ENCODE results near the gene BRAP.
"Not testable (repeated sequence)": the region's sequence is repeated elsewhere in the genome, so short reads cannot be mapped to it uniquely, and the experiment has no call there.

BRAP gene

DNA sequence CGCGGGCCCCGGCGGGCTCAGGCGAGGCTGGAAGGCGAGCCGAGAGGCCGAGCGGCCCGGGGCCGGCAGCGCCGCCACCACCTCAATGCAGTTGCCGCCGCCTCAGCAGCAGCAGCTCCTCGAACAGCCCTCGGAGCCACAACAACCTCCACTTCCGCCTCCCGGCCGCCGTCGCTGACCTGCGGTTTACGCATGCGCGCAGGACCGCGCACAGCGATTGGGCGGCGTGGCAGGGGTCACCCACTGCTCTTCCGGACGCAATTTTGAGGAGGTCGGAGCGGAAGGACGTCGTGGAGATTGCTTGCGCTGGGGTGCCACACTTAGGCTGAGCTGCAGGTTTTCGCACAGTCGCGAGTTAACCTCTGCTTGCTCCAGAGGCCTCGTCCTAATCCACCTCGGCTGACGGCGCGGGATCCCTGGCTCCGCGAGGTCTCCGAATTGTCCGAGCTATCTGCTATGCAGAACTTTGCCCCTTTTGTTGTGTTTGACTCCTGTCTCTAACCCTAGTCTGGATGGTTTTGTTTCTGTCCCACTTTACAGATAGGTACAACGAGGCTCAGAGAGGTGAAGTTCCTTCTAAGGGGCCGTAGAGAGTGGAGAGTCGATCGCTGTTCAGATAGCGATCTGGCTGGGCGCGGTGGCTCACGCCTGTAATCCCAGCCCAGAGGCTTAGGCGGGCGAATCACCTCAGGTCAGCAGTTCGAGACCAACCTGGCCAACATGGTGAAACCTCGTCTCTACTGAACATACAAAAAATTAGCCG is at the start of gene BRAP, which contains the start of gene ACAD10:
TSS of gene BRAP (minus strand) at position 146 of the 763 bp plus-strand sequence. CDS start 164 bp downstream, outside the sequence.
TSS of gene ACAD10 (plus strand) at position 243 of the 763 bp plus-strand sequence. CDS start 6,657 bp downstream, outside the sequence.
- DNase-seq, result peak; percentile 95

DNA sequence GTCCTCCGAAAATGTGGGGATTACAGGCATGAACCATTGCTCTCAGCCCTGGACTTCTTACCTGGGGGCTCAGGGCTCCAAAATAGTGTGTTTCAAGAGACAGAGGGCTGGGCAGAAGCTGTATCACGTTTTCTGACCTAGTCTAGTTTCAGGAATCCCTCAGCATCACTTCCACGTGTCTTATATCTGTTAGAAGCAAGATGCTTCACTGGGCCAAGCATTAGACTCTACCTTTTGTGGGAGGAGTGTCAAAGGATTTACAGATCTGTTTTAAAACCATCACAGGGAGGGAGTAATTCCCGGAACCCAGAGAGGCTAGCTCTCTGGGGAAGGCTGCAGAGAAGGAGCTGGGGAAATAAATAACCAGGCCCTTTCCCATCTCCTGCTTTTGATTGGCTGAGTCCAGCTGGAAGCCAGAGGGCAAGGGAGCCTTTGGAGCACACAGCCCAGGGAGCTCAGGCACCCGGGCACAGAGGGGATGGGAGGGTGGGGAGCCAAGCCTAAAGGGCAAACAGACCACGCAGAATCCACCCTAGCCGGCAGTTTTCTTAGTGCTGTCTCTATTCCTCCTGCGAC is 47.7 kb upstream of the BRAP start:
- DNase-seq, result no peak

DNA sequence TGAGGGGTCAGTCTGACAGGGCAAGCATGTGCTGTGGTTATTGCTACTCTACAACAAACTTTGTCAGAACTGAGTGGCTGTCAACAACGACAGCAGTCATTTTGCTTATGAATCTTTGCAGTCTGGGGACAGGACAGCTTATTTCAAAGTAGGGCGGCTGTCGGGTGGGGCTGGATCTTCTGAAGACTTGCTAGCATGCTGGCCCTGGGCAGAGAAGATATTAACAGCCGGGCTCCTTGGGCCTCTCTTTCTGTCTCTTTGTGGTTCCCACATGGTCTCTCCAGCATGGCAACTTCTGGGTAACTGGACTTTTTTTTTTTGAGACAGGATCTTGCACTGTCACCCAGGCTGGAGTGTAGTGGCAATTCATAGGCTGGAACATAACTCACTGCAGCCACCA is 47.0 kb upstream of the BRAP start:
- DNase-seq, result no peak

DNA sequence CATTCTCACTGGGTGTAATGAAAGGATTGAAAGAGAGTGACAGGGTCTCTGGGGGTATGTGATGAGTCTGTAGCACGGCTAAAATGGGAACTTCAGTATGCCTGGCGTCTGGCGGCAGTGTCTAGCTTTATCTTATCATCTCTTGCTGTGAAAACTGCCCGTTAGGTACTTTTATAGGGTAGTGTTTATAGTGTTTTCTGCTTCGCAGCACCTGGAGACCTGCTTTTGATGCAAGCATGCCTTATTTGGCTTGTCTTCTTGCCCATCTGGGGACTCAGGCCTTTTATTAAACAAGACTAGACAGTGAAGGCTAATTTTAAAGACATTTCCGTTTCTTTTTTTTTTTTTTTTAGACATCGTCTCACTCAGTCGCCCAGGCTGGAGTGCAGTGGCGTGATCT is 44.7 kb upstream of the BRAP start:
- DNase-seq, result no peak

- no peak for DNase-seq
Observed at GRCh38 chr12:111728795-111729194, 43.0 kb upstream of the BRAP start.

GRCh38 chr12:111723646-111724360 is 38.0 kb upstream of the BRAP start:
- DNase-seq, result not testable (repeated sequence)

GRCh38 chr12:111720457-111720856 is 34.7 kb upstream of the BRAP start:
- no peak for DNase-seq

GRCh38 chr12:111719316-111719715 is 33.6 kb upstream of the BRAP start:
- DNase-seq, result not testable (repeated sequence)

DNA sequence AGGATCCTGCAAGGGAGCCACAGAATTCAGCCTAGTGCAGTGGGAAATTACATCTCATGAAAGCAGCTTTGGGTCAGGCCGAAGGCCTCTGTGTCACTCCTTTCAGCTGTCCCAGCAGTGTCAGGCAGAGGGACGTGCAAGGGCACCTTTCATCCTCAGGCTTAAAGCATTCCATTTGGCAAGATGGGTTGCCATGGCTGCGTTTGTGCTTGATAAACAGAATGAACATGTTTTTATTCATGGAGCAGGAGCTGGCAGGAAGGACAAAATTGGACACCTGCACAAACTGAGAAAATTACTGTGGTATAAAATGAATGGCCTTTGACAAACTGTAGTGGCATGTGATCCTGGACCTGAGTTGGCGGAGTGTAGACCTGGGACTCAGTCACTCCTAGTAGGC is 29.5 kb upstream of the BRAP start:
- DNase-seq, result no peak

- DNase-seq, result no peak
Observed at GRCh38 chr12:111706145-111706544, 20.4 kb upstream of the BRAP start.

GRCh38 chr12:111705672-111706071 is 19.9 kb upstream of the BRAP start:
- DNase-seq, result no peak

DNA sequence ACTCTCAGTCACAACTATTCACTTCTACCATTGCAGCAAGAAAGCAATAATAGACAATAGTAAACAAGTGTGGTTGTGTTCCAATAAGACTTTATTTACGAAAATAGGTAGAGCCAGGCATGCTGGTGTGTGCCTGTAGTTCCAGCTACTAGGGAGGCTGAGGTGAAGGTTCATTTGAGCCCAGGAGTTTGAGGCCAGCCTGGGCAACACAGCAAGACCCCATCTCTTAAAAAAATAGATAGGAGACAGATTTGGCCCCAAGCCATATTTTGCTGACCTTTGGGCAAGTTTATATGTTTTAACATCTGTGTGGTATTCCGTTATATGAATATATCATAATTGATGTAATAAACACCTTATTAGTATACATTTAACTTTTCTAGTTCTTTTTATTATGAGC is 14.2 kb upstream of the BRAP start:
- no peak for DNase-seq

- DNase-seq, result no peak
Observed at GRCh38 chr12:111693818-111694217, 8.1 kb upstream of the BRAP start.

GRCh38 chr12:111692575-111693210 is 6.9 kb upstream of the BRAP start:
- no peak for DNase-seq

- no peak for DNase-seq
Observed at GRCh38 chr12:111691262-111691661, 5.5 kb upstream of the BRAP start.

- DNase-seq, result no peak
Observed at GRCh38 chr12:111687952-111688351, 2.2 kb upstream of the BRAP start.

DNA sequence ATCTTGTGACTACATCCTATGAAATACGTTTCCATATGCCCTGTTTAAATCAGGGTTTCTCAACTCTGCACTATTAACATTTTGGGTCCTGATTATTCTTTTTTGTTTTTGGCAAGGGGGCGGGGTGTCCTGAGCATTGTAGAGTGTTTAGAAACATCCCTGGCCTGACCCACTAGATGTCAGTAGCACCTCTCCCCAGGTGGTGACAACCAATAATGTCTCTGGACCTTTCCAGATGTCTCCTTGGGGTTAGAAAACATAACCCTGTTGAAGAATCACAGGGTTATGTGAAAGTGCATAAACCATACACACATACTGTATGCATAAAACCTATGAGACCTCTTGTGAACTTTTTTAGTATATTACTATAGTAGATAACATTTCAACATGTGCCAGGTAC is 1.5 kb upstream of the BRAP start:
- DNase-seq, result no peak

GRCh38 chr12:111686574-111687105 is 884 bp upstream of the BRAP start:
- DNase-seq, result no peak

- DNase-seq, result no peak
Observed at GRCh38 chr12:111685322-111685810, 390 bp downstream of the BRAP start.

DNA sequence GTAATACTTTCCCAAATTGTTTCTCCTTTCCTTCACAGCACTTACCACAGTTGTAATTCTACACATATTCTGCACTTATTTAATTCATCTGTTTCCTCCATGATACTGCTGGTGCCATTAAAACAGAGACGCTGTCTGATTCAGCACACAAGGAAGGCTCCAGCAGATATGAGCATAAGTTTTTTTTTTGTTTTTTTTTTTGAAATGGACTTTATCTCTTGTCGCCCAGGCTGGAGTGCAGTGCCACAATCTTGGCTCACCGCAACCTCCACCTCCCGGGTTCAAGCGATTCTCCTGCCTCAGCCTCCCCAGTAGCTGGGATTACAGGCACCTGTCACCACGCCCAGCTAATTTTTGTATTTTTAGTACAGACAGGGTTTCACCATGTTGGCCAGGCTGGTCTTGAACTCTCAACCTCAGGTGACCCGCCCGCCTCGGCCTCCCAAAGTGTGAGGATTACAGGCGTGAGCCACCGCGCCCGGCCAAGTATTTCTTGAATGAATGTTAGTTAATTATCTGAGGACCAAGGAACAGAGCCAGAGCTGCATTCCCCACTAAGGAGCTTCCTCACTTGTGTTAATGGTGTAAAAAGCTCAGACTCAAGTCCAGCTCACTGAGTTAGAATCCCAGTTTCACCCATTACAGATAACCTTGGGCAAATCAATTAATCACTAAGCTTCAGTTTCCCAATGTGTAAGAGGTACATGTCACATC is 1.1 kb downstream of the BRAP start:
- not testable (repeated sequence) for DNase-seq

- DNase-seq, result no peak
Observed at GRCh38 chr12:111677186-111677585, 8.6 kb downstream of the BRAP start.

GRCh38 chr12:111673503-111673902 is 12.3 kb downstream of the BRAP start:
- no peak for DNase-seq
